Ammon's horn (tissue), 1 donor: Measurements from ENCODE around the gene HECW1.
"Not testable (repeated sequence)": the region's sequence is repeated elsewhere in the genome, so short reads cannot be mapped to it uniquely, and the experiment has no call there.

Experiments used
- DNase-seq: peaks from one replicate; pipeline ENCODE4 v3.0.0-alpha.2; 2016; ENCODE audit warnings: low spot score

HECW1 gene

DNA sequence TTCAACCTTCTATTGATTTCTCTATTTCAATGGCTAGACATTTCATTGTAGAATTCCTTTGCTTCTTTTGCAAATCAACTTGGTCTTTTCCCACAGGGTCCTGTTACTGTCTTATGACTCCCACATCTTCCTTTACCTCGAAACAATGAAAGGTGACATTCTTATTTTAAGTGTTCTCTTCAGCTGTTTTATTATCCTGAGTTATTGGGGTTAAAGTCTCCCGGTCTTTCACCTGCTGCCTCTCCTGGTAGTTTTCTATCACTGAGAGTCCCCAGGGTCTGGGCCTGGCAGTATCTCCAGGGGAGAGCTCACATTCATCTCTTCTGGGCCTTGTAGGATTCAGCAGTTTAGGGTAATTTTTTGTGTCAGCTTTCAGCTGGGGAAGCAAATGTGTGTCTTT is 95.8 kb downstream of the HECW1 start:
- no peak for DNase-seq

DNA sequence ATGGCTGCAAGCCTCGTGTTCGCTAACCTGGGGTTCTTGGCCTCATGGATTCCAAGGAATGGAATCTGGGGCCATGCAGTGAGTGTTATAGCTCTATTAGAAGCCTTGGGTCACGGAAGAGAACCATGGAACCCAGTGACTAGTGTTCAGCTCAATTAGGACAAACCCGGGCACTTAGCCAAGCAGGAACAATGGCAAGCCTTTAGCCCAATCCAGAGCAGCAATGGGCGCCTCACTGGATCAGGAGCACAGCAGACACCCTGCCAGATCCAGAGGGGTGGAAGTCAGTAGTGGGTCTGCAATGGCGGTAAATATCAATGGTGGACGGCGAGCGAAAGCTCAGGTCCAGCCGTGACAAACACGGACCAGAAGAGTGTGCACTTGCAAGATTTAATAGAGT is 98.1 kb downstream of the HECW1 start:
- DNase-seq, result not testable (repeated sequence)

DNA sequence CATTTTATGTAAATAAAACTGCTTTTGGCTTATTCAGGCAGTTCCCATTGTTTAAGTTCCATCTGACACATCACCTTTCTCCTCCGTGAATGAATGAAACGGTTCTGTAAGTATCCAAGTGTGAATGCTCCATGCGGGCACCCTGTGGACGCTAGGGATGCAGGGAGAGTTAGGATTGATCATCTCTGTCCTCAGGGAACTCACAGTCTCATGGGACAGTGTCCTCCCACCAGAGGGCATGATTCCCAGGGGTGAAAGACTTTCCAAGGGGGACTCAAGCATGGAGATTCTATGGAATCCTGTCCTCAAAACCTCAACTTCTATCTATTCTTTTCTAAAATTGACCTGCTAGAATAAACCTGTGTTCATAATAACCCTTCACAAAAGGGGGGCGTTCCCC is 98.8 kb downstream of the HECW1 start:
- no peak for DNase-seq

DNA sequence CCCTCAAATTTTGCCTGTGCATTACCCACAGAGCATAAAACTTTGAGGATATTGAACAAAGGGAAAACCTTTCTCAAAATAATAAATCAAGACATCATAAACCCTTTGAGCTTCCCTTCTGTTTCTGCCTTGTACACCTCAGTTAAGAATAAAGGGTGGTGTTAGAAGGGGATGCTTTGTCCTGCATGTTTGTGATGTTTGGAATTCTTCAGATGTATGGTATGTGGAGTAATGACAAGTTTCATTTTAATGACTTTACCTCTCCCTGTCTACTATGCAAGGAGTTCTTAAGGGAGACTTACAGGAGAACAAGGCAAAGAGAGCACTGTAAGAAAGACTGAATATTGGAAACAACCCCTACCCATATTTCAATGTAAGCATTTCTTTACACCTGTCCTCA is 99.2 kb downstream of the HECW1 start:
- DNase-seq, result no peak

DNA sequence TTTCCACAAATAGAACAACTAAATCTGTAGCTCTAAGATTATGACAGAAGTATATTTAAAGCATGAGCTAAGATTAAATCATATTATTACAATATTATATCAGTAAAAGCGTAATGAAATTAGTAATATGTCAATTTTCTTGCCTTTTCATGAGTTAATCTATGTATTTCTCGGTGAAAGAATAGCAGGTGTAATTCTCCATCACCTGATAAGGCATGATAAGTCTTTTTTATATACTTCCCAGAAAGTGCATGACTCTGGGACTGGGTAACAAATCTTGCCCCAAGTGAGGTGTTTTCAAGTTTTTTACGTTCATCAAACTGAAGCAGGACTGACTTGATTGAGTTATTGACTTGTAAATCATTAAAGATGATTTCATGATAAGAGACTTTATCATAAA is 100.5 kb downstream of the HECW1 start:
- no peak for DNase-seq

DNA sequence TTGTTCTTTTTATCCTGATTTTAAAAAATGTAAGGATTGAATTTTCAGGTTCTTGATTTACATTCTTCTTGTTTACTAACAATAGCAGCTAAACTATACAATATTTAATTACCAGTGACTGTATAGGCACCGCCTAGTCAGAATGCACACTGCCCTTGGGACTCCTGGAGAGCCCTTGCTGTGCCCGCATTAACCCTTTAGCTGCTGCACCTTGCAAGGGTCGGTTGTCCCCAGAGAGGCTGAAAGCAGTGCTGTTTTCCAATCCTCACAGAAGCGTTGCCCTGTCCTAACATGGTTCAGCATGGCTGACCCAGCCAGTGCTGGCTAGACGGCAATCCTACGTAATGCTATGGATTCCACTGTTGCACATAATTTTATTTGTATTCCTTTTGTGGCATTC is 102.6 kb downstream of the HECW1 start:
- no peak for DNase-seq

DNA sequence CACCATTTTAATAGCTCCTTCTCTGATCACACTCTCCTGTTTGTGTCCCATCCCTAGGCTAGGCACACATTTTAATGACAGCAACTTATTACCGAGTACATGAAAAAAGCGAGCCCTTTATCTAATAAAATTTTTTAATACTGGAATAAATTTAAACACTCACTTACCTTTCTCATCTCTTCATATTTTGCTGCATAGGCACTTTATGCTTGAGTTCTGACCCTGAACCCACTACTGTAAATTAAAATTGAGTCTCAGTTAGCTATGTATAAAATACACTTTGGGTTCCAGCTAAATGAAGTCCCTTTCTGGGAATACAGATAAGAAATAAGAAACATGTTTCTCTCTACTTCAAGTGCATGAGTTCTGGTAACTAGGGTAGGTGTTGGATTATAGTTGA is 104.6 kb downstream of the HECW1 start:
- no peak for DNase-seq

DNA sequence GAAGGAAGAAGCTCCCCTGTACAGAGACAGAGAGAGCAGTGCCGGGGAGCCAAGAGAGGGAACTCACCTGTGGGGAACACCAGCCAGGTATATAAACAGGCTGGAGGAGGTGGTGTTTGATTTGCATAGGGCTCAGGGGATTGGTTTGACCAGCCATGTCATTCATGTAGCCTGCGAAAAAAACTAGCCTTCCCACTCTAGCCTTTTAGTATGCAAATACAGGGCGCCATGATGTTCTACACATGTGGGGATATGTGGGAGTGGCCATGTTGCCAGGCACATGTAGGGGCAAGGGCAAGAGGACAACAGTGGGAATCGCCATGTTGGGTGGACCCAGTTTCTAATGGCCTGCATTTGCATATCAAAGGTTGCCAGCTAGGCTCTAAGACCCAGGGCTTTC is 106.5 kb downstream of the HECW1 start:
- not testable (repeated sequence) for DNase-seq

DNA sequence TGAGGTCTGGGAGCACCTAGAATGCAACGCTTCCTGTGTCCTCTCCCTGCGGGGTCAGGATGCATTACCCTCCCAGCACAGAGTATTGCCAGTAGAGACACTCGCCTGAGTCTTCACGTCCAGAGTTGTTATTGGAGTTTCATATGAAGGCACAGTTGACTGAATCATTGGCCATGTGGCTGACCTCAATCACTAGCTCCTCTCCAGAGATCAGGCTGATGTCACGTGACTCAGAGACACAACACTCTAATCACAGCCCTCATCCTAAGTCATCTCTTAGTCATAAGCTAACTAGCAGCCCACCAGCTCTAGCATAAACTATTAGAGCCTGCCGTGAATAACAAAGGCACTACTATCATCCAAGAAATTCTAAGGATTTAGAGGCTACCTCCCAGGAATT is 107.8 kb downstream of the HECW1 start:
- no peak for DNase-seq

DNA sequence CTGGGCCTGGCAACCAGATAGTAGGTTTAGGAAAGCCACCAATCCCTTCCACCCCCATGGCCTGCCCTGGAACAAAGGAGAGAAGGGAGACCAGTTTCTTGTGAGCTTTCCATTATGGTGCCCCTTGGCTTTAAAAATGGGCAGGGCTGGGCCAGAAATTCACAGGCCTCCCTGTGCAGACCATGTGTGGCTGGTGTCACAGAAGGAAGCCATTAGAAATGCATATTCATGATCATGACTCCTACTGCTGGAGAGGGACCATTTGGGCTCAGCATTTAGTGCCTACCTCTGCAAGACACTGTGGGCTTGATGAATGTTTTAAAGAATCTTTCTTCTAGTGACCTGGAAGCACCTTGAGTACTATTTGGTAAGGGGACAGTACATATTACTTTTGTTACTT is 108.3 kb downstream of the HECW1 start:
- no peak for DNase-seq

DNA sequence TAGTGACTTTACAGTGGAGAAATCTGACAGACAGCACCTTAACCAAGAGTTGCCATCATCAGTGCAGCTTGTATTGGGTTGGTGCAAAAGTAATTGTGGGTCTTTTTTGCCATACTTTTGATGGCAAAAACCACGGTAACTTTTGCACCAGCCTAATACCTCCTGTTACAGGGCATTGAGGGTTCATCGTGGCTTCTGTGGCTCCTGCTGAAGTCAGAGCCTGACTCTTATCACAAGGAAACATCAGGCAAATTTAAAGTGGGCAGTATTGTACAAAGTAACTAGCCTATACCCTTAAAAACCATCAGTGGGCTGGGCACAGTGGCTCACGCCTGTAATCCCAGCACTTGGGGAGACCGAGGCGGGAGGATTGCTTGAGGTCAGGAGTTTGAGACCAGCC is 117.4 kb downstream of the HECW1 start:
- no peak for DNase-seq

DNA sequence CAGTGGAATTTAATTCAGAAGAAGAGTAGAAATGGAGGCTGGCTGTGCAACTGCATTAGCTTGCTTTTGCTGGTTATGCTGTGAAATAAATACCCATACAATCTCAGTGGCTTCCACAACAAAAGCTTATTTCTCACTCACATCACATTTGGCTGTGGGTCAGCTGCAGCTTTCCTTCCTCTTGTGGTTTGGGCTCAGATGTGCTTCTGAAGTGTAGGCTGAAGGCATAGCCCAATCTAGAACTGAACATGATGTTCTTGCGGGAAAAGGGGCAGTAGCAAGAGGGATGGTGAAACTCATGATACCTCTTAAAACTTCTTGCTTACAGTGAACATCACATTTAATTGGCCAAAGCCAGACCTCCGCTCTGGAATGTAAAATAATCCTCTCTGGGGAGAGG is 119.9 kb downstream of the HECW1 start:
- no peak for DNase-seq

DNA sequence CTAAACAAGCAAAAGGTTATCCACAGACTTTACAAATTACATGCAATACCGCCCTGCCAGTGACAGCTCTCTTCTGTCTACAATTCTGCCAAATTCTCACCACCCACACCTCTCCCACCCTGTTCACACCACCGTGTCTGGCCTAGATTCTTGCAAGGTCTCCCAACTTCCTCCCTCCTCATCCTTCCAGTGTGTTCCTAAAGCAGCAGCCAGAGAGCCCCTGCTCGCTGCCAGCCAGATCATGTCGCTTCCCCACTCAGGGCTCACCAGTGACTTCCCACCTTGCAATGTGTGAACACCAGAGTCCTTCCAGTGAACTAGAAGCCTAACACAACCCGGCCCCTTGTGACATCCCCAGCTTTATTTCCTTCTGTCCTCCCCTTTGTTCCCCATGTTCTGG is 121.6 kb downstream of the HECW1 start:
- no peak for DNase-seq

DNA sequence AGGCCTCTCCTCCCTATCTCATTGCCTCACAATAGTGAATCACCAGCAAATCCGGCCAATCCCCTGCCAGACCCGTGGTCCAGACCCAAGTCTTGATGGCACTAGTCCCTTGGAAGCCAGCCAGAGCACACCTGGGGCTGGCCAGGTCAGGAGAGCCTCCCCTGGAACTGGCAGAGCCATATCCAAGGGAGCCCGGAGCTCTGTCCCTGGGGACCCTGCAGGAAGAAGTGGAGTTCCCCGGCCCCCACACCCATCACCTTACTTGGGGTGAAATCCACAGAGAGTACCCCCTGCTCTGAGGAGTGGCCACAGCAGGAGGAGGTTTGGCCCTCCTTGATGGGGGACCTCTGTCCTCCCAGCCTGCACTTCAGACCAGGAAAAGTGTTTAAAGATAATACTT is 122.5 kb downstream of the HECW1 start:
- no peak for DNase-seq

DNA sequence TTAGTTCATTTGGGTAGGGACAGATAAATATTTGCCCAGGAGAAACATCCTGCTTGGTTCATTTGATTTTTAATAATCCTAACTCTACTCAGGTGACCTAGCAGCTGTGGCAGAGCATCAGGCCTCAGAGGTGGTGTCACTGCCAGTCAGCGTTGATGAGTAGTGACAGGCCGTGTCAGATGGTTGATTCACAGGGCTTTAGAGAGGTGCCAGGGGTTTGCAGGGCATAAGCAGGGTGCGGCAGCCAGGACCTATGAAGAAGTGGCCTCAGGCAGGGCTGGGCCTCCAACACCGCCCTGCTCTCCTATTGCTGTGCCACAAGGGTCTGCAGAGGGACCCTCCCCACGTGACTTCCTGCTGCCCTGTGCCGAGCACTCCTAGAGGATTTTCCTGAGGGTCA is 128.1 kb downstream of the HECW1 start:
- no peak for DNase-seq

DNA sequence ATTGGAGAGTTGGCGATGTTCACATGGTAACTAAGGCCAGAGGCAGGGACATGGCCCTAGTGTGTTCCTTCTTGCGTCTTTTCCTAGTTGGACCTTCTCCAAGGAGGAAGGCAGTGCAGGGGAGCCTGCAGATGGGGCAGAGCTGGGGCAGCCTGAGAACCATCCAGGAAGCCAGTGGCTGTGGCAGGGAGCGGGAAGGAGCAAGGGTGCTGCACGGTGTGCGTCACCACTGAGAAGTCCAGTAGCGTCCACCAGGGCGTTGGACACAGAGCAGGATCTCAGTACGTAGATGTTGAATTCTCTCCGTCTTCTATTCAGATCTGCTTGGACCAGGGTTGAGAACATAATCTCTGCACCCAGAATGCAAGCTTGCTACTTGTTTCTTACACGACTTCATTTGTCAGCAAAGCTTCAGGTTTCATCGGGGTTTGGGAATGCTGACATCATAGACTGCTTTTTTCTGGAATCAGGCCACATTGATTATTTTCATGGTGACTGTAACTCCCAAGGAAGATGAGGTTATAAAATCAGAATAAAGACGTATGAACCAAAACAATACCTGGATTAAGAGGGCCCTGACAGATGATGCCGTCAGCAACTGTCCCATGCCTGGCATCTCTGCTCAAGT is 130.3 kb downstream of the HECW1 start:
- DNase-seq, result no peak

DNA sequence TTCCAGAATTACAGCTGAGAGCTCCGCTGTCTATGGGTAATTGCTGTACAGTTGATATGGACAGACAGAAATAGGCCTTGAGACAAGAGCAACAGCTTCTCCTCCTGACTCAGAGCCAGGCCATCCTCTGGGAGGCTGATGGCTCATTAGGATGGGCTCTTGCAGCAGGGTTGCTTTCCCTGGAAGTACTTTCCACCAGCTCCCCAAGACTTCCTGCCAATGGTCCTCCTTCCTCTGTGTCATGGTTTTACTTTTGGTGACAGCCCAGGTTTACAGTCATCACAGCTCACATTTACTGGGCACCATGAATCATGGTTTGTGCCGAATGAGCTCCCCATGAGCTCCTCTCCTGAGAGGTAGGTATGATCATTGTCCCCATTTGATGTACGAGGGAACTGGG is 131.8 kb downstream of the HECW1 start:
- DNase-seq, result no peak

DNA sequence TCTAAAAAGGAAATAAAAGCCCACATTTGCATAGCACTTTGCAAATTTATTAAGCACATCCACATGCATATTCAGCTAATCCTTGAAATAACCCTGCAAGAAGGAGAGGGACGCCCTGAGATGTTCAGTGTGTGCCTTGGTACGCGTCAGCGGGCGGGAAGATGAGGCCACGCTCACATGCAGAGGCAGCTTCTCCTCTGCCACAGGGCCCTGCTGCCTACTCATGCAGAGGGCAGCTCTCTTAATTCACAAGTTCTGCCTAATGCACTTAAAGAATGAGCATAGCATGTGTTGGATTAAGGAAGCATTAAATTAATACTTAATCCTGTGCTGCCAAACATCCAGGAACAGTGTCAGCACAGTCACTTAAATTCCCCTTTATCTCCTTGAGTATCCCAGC is 132.3 kb downstream of the HECW1 start:
- DNase-seq, result no peak

DNA sequence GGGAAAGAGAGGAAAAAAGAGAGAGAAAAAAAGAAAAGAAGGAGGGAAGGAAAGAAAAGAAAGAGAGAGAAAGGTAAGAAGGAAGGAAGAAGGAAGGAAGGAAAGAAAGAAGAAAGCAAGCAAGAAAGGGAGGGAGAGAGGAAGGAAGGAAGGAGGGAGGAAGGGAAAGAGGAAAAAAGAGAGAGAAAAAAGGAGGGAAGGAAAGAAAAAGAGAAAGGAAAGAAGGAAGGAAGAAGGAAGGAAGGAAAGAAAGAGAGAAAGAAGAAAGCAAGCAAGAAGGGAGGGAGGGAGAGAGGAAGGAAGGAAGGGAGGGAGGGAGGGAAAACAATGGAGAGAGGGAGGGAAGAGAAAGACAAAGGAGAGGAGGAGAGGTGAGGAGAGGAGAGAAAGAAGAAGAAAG is 135.3 kb downstream of the HECW1 start:
- DNase-seq, result no peak

DNA sequence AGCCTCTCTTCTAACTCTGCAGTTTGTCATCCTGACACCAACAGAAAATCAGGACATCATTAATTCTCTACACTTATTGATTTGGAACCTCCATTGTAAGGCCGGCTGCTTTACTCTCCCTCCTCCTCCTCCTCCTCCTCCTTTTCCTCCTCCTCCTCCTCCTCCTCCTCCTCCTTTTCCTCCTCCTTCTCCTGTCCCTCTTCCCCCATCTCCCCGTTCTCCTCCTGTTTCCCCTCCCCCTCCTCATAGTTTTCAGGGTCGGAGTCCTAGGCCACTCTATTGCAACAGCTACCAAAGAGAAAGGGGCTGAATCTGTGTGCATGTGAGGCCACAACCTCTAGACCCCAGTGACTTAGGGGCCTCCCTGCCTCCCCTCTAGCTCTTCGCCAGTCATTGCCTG is 136.1 kb downstream of the HECW1 start:
- no peak for DNase-seq

DNA sequence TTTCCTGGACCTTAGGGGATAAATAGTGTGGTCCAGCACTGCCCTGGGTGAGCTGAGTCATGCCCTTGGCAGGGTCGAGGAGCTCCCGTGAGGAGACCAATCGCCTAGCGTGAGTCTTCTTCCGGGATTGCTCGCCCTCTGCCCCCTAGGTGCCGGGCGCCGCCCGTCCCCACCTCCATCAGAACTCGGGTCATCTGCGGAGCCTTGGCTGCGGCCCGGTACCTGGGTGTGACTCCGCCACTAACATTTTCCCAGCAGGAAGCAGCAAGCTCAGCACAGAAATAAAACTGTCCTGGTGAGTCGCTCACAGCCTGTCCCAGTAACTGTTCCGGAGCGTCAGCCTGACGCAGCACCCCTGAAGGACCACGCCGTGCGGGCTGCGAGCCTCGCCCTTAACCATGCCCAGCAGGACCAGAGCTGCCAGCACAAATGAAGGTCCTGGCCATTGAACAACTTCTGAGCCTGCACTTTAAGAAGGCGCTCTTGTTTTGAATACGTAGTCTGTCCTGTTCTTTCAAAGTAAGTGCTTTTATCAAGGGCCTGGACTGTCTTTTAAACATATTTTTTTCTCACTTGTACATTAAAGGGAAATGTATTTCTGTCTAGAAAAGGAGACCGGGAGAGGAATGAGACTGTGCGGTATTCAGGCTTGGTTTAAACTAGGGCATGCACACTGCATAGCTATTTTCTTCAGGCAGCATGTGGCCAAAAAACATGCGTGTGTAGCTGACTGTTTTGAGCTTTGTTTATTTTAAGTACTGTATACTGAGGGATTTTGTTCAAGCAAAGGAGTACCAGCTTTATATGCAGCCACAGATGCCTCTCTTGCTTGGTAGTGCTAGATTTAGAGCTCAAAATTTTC is 136.7 kb downstream of the HECW1 start:
- DNase-seq, result peak; percentile 20

DNA sequence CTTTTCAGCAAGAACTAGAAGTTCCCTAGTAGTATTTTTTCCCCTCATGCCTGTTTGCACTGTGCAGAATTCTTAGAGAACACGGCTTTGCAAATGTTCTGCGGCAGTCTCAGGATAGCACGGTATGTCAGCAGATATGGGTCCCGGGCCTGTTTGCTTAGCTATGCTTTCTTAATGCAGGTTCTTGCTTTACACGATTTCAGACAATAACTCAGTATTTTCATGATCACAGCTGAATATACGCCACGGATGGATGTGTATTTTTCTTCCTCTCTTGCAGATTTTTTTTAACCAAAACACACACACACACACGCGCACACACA is 137.3 kb downstream of the HECW1 start:
- DNase-seq, result peak; percentile 23

DNA sequence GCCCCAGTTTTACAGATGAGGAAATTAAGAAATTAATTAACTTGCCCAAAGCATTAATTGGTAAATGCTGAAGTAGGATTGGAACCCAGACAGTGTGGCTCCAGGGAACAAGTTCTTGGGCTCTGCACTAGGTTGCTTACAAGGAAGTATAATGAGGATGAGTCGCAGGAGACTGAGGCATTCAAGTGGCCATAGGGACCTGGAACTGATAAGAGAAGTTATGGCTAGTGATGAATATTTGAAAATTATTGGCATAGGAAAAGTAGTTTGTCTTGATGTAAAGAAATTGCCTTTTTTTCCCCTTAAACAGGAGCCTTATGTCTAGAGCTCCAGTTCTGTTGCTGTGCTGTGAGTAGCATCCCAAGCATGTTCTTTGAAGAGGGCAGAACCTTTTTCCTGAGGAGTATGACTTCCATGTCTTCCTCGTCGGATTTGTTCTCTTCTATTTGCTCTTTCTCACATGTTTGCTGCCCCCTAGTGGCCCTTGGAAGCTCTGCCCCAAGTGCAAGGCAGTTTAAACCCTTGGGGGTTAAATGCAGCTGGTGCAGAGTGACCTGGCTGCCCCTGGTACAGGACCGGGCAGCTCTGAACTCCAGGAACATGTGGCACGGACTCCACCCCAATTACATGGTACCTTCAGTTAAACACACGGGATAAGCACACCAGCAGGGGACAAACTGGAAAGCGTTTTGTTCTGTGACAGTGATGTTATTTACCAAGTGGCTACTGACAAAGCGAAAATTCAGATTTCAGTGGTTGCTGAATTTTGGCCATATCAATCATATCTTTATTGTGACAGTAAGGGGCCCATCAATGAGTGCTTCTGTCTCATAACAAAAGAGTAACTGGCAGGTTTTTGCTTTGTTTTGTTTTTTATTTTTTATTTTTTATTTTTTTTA is 148.8 kb downstream of the HECW1 start:
- DNase-seq, result peak; percentile 82
